ENCODE results near the gene EP400.

Gene EP400, protein sequence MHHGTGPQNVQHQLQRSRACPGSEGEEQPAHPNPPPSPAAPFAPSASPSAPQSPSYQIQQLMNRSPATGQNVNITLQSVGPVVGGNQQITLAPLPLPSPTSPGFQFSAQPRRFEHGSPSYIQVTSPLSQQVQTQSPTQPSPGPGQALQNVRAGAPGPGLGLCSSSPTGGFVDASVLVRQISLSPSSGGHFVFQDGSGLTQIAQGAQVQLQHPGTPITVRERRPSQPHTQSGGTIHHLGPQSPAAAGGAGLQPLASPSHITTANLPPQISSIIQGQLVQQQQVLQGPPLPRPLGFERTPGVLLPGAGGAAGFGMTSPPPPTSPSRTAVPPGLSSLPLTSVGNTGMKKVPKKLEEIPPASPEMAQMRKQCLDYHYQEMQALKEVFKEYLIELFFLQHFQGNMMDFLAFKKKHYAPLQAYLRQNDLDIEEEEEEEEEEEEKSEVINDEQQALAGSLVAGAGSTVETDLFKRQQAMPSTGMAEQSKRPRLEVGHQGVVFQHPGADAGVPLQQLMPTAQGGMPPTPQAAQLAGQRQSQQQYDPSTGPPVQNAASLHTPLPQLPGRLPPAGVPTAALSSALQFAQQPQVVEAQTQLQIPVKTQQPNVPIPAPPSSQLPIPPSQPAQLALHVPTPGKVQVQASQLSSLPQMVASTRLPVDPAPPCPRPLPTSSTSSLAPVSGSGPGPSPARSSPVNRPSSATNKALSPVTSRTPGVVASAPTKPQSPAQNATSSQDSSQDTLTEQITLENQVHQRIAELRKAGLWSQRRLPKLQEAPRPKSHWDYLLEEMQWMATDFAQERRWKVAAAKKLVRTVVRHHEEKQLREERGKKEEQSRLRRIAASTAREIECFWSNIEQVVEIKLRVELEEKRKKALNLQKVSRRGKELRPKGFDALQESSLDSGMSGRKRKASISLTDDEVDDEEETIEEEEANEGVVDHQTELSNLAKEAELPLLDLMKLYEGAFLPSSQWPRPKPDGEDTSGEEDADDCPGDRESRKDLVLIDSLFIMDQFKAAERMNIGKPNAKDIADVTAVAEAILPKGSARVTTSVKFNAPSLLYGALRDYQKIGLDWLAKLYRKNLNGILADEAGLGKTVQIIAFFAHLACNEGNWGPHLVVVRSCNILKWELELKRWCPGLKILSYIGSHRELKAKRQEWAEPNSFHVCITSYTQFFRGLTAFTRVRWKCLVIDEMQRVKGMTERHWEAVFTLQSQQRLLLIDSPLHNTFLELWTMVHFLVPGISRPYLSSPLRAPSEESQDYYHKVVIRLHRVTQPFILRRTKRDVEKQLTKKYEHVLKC (N-terminal part only)

DNA sequence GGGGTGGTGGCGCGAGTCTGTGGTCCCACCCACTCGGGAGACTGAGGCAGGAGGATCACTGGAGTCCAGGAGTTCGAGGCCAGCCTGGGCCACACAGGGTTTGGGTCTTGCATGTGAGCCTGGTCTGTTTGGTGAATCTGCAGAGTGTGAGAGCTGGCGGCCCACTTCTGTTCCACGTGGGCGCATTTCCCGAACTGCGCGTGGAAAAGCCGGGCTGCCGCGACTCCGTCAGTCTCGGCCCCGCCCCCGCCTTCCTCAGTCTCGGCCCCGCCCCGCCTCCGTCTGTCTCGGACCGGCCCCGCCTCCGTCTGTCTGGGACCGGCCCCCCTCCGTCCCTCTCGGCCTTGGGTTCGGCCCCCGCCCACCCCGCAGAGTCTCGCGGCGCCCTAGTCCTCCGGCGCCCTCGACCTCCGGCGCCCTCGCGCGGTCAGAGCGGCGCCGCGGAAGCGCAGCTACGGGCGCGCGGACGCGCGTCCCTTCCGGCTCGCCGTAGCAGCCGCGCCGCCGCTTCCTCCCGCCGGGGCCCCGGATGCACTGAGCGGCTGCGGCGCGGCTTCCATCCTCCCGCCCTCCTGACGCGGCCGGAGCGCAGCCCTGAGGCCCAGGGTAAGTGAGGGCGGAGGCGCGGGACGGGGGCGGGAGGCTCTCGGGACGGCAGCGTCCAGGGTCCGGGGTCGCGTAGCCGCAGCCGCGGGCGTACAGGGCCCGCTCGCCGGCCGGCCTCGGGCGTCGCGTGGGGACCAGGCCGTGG, at the start of gene EP400:
Gene EP400, plus strand, starts transcription at position 512 of the 751 bp plus-strand sequence. CDS start 10,678 bp downstream, outside the sequence.
- peak; percentile 96 for DNase-seq

DNA sequence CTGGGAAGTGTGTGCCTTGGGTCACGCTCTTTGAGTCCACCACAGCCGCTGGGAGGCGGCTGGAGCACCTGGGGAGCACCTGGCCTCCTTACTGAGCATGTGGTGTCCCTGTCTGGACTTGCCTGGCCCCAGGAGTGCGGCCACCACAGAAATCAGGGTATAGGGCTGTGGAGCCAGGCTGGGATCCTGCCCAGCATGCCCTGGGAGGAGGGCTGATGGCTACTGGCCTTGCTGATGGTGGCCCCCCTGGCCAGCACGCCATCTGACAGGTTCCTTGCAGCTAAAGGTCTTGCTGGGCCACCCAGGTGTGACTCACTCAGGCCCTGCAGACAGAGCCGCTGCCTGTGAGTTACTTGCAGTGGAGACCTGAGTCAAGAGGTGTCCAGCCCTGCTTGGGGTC, 49.3 kb upstream of the EP400 start:
- no peak for DNase-seq

DNA sequence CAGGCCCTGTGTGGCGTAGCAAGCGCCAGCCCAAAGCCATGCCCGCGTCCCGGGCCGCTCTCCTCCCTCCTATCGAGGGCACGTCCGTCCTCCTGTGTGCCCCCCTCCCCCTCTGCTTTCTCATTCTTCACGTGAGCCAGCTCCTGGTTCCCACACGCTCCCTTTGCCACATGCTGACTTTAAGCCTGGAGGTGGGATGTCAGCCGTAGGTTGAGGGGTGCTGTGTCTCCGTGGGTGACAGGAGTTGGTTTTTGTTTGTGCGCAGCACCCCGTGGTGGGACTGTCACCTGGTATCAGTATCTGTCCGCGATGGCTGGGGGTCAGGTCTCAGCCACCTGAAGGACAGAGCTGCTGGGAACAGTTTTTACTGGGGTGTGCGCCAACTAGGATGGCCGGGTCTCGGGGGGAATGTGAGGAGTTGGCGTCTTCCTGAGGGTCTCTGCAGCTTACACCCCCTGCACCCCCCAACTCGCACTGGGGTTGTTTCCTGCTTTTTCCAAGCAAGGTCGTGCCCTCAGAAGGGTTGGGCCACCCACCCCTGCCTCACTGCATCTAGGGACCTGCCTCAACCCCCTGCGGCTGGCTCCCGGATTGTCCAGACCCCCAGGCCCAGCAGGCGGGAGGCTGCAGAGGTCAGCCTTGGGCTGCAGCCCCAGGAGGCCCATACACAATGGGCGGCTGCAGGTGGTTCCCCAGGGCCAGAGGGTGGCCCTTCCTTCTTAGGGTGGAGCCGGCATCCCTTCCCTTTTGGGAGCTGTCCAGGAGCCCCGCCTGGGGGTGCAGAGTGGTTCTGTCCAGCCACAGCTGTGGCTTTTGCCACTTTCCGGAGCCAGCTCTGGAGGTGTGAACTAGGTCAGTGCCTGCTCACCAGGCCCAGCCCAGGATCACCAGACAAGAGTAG, 48.1 kb upstream of the EP400 start:
- no peak for DNase-seq

DNA sequence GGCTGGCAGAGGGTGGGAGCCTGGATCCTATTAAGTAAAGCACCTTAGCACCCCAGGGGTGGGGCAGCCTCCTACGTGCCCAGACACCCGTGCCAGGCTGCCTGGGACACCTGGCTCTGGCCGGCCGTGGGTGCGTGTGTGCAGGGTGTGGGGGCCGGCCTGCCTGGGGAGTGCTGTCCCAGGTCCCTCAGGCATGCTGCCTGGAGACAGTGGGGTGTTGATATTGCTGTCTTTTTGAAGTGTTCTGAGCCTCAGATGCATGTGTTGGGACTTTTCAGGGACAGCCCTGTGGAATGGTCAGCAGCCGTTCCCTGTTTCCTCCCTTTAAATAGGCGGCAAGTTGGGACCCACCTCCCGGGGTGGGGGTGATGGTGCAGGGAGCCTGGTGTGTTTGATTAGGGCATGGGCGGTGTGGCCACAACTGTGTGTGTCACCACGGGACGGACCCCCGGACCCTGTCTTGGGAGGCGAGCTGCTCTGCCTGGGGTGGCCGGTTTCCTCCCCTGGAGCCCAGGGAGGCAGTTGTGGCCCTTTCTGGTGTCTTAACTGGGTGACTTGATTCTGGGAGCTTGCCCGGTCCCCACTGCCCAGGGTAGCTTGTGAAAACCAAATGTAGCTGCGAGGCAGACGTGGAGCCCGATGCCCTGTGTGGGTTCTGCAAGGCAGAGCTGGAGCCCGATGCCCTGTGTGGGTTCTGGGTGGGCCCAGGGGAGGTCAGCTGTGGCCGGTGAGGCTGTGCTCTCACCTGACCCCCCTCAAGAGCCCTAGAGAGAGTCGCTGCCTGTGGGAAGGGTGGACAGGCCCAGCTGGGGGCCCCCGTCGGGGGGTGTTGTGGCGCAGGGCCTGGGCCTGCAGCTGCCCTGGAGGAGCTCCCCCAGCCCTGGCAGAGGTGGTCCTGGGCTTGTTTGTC, 47.2 kb upstream of the EP400 start:
- DNase-seq: no peak

DNA sequence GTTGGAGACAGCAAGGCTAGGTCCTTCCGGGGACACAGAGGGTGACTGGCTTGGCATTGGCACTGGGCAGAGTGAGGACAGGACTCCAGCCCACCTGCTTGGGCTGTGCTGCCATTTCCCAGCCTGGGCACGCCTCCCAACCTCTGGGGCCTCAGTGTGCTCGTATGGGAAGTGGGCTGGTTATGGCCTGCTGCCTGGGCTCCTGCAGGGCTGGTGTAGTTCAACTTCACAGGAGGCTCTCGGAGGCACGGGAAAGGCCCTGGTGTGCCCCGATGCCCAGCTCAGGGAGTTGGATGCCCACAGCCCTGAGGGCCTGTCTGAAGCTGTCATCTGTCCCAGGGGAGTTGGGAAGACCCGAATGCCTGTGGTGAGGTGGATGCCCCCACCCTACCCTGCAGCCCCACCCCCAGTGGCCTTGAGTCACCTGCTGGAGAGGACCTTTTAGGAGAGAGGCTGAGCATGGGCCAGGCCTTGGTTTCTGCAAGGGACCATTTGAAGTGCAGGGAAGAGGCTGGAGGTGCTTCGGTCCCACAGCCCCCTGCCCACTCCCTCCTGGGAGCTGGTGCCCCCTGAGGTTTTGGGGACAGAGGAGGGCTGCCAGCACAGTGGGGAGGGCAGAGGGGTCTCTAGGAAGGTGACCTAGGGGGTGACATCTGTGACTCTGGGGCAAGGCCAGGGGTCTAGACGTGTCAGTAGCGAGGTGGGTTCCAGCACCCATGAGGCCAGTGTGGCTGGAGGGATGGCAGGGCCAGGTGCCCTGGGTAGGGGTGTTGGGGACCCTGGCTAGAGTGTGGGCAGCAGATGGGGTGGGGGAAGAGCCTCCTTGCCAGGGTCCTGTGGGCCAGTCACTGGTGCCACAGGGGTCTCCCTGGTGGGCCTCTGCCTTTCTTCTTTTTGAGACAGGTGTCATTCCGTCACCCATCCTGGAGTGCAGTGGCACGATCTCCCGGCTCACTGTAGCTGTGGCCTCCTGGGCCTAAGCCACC, 46.2 kb upstream of the EP400 start:
- DNase-seq: no peak

DNA sequence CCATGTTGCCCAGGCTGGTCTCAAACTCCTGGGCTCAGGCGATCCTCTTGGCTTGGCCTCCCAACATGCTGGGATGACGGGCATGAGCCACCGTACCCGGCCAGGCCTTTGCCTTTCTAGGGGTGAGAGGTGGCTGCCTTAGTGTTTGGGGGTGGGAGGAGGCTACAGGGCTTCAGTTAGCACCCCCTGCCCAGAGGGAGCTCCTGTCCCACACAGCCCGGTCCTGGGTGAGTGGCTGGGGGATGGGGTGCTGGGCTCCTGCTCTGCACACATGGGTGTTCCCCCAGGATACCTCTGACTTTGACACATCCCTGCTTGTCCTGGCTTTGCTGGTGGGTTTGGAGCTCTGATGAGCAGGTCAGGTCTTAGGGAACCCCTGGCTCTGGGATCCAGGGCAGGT, 45.4 kb upstream of the EP400 start:
- no peak for DNase-seq

DNA sequence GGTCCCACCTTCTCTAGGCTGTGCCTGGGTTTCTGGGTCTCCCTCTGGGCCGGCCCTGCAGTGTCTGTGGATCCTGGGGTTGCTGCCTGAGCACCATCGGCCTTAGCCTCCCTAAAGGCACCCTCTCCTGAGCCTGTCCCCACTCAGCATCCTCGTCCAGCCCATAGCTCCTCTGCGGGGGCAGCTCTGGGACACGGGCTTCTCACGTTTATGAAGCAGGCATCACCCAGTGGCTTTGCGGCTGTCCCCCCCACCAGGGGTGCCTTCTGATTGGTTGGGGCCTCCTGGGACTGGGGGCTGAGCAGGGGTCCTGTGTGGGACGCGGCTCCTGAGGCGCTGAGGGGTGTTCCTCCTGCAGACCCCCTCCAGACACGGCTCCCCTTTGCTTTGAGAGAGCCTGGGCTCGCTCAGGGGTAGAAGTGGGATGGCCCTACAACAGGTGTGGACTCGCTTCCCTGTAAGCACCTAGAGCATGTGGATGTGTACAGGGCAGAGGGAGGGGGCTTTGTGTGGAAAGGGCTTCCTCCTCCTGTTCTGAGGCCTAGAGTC, 44.6 kb upstream of the EP400 start:
- no peak for DNase-seq

DNA sequence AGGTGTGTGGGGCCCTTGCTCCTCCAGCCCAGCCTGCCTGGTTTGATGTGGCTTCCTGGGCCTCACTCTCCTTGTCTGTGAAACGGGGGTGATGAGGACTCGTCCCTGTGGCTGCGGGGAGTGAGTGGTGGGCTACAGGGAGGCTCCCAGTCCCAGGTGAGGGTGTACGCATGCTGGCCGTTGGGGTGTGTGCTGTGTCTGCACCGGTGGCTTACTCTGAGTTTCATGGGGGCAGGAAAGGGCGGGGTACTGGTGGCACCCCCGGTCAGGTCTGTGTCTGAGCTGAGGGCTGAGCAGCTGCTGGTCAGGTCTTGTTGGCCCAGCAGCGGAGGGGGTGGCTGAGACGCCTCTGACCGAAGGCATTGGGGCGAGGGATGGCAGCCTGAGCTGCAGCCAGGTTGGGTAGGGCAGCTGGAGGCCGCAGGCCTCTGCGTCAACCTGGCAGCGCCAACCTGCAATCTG, 44.1 kb upstream of the EP400 start:
- DNase-seq: no peak

DNA sequence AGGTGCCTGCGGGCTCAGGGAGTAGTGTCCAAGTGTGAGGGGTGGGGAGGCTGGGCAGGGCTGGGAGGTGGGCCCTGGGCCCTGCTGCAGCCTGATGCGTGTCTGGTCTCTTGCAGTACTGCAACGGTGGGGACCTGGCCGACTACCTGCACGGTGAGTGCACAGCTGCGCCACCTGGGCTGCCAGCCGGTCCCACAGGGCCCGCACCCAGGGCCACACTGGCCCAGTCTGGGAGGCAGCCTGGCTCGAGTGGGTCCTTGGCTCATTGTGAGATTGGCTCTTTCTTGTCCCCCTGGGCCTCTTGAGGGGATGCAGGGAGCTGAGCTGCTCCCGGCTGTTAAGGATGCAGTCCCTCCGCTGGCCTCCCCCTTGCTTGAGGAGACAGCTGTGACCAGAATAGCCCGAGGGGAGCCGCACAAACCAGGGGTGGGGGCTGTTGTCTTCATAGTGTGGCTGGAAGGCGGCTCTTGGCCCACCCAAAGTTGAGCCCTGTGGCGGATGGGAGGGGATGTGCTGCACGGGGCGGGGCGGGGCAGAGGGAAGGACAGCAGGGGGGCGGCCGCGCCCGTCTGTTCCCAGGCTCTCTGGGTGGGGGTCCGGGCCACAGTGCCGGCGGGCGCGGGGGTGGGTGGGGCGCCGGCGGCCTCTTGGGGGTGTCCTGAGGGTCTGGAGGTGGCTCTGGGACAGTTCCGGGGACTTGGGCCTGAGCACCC, 42.2 kb upstream of the EP400 start:
- no peak for DNase-seq

DNA sequence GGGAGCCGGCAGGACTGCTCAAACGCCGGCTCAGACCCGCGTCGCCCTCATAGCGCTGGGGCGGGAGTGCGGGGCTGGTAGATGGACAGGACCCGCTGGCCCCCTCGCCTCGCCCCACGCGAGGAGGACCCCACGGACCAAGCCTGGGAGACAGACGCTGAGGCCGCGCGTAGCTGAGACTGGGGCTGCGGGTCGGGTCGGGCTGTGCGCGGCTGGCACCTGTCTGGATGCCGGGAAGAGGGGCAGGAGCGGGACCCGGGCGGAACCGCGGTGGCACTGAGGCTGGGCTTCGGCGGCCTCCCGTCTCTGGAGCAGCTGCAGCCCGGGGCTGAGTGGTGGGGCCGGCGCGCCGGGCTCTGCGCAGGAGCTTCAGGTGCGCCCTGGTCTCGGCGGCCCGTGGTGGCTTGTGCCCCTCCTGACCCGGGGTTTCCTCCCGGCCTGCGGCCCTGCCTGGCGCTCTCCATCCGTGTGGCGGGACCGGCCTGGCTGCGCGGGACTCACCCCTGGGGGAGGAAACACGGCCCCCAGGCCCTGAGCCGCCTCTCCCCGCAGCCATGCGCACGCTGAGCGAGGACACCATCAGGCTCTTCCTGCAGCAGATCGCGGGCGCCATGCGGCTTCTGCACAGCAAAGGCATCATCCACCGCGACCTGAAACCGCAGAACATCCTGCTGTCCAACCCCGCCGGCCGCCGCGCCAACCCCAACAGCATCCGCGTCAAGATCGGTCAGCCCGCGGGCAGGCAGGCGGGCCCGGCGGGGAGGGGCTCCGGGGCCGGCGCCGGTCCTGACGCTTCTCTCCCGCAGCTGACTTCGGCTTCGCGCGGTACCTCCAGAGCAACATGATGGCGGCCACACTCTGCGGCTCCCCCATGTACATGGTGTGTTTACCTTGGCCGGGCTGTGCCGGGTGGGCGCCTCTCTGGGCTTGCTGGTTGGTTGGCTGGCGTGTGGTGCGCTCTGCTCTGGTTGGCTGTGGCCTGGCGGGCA, 41.4 kb upstream of the EP400 start:
- no peak for DNase-seq

DNA sequence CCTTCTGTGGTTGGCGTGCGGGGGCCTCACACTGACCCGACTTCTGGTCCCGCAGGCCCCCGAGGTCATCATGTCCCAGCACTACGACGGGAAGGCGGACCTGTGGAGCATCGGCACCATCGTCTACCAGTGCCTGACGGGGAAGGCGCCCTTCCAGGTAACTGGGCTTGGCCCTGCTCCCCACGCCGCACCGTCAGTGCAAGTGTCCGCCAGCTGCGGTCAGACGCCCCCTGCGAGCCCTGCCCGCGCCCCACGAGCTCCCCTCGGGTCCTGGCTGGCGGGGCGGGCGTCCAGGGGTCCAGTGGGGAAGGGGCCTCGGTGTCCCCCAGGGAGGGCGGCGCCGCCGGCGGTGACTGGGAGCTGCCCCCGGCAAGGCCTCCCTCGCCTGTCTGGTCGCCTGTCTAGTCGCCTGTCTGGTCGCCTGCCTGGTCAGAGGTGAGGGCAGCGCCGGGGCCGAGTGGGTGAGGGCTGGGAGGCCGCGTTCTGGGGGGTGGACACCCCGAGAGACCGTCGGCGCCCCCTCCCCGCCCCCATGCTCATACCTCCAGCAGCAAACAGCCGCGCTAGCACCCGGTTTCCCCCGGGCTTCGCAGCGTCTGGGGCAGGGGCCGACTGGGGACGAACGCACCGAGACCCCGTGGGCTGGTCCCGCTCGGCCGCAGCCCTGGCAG, 40.5 kb upstream of the EP400 start:
- no peak for DNase-seq

DNA sequence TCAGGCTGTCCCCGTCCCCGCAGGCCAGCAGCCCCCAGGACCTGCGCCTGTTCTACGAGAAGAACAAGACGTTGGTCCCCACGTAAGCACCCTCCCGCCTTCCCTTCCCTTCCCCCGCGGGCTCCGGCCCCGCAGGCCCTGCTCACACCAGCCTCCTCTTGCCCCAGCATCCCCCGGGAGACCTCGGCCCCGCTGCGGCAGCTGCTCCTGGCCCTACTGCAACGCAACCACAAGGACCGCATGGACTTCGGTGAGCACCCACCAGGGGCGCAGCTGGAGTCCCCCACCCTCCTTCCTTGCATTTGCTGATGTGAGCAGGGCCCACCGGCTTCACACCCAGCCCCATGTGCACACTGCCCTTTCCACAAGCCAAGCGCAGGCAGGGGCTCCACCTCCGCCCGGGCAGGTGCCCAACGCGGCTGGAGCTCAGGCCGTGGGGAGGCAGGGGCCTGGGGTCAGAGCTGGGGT, 40.0 kb upstream of the EP400 start:
- DNase-seq: no peak

DNA sequence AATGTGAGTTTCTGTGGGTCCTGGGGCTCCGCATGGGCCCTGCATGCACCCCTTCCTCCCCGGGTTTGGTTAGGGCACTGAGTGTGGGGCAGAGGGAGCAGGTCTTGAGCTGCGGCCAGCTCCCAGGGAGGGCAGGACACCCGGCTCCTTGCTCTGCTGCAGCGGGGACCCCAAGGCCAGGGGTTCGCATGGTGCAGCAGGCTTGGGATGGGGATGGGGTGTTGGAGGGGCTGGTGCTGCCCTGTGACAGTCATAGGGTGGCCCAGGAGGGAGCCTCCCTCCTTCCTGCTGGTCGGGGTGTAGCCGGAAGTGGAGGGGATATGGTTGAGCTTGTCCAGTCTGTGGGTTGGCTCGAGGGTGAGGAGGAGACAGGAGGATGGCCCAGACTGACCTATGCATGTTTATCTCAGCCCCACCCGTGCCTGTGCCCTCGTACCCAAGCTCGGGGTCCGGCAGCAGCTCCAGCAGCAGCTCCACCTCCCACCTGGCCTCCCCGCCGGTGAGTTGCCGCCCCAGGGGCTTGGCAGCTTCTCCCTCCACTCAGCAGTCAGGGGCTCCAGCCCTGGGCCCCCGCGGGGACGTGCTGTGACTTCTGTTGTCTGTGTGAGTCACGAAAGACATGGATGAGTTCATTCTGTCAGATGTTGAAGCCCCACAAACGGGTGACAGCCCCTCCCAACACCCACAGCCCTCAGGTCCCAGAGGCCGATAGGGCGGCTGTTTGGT, 39.3 kb upstream of the EP400 start:
- DNase-seq: no peak

DNA sequence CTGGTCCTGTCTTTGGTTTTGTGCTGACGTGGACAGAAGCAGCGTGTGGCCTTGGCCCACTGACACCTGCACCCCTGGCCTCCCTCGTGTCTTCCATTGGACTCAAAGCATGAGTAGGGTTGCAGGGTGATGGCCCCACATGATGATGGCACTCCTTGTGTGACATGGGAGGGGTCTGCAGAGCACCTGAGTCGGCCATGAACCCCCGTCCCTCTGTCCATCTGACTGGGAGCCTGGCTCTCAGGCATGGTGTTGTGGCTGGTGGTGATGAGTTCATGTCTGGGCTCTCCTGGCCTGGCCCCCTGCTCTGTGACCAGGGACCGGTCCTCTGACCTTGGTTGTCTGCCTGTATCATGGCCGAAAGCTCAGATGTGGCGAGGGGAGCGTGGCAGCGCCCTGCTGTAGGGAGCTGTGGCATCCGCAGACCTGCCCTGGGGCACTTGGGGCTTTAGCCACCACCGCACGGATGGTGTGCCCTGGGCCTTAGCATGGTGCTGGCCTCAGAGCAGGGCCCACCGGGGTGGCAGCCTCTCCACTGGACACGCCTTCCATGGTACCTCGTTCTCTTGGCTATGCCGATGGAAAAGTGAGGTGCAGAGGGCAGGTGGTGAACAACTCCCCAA, 38.6 kb upstream of the EP400 start:
- no peak for DNase-seq
